Muscle of back (tissue), 11 donors: ENCODE measurements around the gene AP4S1. TPM values are rescaled to one million over a fixed set of nuclear protein-coding genes. Genes with fewer than 3 reads are reported as not detected.
A peak's percentile ranks its signal among the peaks of the same experiment; 100 is the strongest.
"Not testable (repeated sequence)": the region's sequence is repeated elsewhere in the genome, so short reads cannot be mapped to it uniquely, and the experiment has no call there.

Experiments used
- DNase-seq, 3 donors: peaks; one replicate each; pipeline versions ENCODE4 v3.0.0 to v3.0.0-alpha.2; 2013
- polyA plus RNA-seq, 10 donors: library from polyadenylated mRNA; unstranded; fragments of 120-200 nt; gene quantifications; one replicate each; pipeline ENCODE4 v1.2.1, GENCODE V29; 2013; ENCODE audit not compliant: insufficient read length in 10 of 10

AP4S1 gene
- polyA plus RNA-seq, 10 donors: 12.7 to 17.9 (median 14.2) TPM

- DNase-seq: no peak
Measured at GRCh38 chr14:31003284-31003683, 22.2 kb upstream of the AP4S1 start.

- DNase-seq: not testable (repeated sequence)
Measured at GRCh38 chr14:31004007-31004406, 21.4 kb upstream of the AP4S1 start.

DNA sequence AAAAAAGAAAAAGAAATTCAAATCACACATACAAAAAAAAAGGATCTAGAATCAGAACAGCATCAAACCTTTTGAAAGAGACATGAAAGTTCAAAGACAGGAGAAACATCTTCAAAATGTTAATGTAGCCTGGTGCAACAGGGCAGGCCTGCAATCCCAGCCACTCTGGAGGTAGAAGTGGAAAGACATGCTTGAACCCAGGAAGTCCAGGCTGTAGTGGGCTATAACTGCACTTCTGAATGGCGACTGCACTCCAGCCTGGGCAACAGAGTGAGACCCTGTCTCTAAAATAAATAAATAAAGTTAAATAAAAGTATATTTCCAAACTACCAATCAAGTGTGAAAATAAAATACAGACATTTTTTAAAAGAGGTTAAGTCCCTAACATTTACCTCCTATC is 18.7 kb upstream of the AP4S1 start:
- DNase-seq: no peak

DNA sequence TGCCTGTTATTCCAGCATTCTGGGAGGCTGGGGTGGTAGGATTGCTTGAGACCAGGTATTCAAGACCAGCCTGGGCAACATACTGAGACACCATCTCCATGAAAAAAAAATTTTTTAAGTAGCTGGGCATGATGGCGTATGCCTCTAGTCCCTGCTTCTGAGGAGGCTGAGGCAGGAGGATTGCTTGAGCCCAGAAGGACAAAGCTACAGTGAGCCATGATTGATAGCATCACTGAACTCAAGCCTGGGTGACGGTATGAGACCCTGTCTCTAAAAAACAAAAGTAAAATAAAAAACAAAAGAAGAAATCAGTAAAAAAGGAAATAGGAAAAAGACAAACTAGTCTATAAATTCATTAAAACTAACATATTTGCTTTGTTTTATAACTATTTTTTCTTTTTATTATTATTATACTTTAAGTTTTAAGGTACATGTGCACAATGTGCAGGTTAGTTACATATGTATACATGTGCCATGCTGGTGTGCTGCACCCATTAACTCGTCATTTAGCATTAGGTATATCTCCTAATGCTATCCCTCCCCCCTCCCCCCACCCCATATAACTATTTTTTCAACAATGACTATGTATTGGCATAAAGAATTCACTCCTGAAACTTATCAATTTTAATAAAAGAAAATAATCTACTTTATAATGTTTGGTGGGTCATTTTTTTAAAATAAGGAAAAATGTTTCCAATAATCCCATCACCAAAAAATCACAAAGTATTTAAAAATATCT is 15.4 kb upstream of the AP4S1 start:
- DNase-seq: no peak

DNA sequence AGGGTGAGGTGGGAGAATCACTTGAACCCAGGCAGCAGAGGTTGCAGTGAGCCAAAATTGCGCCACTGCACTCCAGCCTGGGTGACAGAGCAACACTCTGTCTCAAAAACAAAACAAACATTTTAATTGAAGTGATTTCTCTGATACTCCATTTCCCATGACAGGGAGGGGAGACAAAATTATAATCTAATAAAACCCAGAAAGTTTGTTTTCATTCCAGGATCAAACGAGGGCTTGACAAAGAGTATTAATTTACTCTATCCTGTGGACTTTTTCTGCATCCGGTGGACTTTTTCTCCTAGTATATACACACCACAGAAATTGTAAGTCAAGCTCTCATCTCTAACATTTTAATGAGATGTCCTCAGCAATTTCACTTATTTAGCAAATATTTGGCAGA is 14.5 kb upstream of the AP4S1 start:
- DNase-seq: no peak

DNA sequence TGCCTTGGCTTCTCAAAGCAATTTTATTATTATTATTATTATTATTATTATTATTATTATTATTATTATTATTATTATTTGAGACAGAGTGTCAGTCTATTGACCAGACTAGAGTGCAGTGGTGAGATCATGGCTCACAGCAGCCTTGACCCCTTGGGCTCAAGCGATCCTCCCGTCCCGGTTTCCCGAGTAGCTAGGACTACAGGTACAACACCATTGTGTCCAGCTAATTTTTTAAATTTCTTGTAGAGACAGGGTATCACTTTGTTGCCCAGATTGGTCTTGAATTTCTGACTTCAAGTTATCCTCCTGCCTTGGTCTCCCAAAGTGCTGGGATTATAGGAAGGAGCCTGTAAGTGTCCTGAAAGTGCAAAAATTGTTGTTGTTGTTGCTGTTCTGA is 11.6 kb upstream of the AP4S1 start:
- DNase-seq: no peak

DNA sequence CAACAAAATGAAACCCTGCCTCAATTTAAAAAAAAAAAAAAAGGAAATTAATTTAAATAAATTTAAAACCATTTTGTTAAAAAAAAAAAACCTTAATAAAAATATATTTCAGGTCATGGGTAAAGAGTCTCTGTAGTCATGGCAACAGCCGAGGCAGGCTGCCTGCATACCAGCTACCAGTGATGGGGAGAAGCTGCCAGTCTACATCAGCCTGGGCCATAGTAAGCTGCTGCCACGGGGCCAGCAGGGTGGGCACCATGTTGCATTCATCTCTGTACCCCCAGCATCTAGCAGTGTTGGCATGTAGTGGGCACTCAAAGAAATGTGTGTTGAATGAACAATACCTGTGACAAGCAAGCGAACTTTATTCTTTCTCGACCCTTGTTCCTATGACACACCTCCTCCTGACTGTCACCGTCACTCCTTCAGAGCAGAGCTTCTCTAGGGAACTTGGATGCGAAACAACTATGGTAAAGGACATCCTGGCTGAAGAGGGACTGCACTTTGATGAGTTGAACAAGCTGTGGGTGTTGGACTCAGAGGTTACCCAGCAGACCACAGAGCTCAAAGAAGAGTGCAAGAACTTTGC is 7.3 kb upstream of the AP4S1 start:
- DNase-seq: no peak

GRCh38 chr14:31020834-31021575 is 4.4 kb upstream of the AP4S1 start:
- DNase-seq: no peak

DNA sequence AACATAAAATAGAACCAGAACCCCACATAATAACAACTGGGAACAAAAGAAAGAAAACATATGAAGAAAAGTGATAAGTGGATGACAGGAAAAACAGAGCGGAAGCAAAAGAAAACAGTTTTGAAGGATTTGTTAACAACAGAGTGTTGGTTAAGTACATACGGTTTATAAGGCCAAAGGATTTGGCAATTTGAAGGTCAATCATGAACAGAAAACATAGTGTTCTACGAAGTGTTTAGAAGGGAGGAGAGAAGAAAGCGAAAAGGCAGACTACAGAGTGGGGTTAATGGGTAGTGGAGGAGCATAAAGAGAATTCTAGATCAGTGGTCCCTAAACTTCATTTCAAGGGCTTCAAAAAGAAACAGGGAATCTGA is 3.9 kb upstream of the AP4S1 start:
- DNase-seq: no peak

DNA sequence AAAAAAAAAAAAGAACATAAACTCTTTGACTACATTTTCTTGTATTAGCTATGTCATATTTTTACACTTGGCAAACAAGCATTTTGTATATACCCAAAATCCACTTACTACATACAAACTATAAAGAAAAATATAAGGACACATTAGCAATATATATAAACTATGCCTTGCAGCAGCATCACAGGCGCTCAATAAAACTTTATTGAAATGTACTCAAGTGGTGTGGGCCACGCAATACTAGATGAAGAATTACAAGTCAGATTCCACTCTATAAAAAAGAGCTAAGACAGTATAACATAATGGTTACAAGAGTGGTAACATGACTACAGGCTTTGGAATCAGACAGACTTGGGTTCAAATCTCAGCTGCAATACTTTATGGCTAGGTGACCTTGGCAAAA is 3.1 kb upstream of the AP4S1 start:
- DNase-seq: no peak

GRCh38 chr14:31024010-31024480 is 1.4 kb upstream of the AP4S1 start:
- DNase-seq: peak in 1 of 3 donors; percentile 11

GRCh38 chr14:31024577-31025366 is 677 bp upstream of the AP4S1 start:
- peak in 1 of 3 donors; percentile 18 for DNase-seq

GRCh38 chr14:31026077-31026449 is 614 bp downstream of the AP4S1 start, which contains the start of gene STRN3:
Gene STRN3 (minus strand): TSS chr14:31026379. CDS start chr14:31026185, 194 bp downstream.
- DNase-seq: no peak

DNA sequence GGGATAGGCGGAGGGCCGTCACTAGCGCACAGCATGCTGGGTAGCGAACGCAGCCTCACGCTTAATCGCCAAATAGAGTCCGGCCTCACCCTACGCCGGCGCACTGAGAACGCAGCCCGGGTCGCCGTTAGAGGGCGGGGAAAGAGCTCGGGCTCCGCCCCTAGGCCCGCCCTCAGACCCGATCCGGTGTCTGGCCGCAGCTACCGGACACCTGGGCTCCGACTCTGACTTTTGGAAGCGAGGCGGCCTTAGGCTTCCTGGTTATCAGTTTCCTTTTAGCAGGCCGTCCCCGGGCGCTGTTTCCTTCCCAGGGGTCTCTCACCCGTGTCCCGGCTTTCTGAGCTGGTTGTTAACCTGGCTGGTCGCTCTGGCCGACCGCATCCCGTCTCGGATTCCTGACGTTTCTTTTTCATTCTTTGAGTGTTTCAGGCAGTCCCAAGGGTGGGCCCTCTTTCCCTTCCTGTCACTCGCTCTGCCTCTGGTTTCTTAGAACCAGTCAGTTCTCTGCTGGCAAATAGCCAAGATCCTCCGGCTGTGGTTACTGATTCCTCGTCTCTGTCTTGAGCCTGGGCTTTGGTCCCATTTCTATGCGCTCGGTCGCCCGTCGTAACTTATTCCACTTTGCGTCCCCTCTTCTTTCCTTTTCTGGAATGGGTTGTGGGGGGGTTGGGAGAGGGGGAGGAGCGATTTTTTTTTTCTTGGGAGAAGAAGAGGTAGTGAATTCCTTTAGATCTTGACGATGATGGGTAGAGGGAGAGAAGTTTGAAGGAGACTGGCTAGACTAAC is 1.2 kb downstream of the AP4S1 start:
- peak; percentile 97 to 99 (median 98) for DNase-seq

- no peak for DNase-seq
Measured at GRCh38 chr14:31027847-31028246, 2.4 kb downstream of the AP4S1 start.

DNA sequence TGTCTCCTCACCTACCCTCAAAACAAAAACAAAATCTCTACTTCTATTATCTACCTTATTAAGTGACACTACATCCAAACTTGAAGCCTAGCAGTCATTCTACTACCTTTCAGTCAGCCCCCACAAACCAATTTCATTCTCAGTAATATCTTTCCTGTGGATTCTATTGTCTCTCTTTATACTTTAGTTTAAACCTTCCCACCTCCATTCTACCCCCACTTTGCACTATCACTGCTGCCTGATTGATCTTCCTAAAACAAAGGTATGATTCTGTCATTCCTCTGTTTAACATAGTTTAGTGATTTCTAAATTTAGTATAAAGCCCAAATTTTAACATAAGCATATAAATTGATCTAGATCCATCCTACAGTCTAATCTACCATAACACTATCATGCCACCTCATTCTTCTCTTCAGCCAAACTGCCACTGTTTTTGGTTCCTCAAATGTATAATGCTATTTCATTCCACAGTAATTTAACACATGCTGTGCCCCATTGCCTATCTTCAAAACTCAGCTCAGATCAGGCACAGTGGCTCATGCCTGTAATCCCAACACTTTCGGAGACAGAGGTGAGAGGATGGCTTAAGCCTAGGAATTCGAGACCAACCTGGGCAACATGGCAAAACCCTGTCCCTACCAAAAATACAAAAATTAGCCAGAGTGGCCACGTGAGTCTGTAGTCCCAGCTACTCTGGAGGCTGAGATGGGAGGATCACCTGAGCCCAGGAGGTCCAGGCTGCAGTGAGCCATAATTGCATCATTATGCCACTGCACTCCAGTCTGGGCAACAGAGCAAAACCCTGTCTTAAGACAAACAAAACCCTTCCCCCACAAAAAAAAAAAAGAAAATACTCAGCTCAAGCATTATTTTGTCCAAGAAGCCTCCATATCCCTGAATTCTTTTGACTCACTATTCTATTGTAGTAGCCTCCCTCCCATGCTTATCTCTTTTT is 3.8 kb downstream of the AP4S1 start:
- no peak for DNase-seq

GRCh38 chr14:31030469-31030868 is 5.0 kb downstream of the AP4S1 start:
- DNase-seq: no peak

DNA sequence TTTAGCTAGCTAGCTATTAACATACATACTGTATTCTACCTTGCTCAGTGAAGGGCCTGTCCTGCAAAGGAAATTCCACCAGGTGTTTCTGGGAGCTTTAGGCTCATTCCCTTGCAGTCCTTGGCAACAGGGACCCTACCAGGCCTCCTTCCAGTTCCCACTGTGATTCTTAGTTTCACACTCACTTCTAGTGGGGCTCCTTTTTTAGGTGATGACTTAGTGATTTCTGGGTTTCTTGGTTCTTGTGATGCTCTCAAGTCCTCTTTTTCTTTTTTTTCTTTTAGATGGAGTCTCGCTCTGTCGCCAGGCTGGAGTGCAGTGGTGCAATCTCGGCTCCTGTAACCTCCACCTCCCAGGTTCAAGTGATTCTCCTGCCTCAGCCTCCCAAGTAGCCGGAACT is 11.1 kb downstream of the AP4S1 start:
- DNase-seq: no peak

GRCh38 chr14:31037709-31038221 is 12.3 kb downstream of the AP4S1 start:
- DNase-seq: no peak
